Measurements from ENCODE around the gene PFN3.
A peak's percentile ranks its signal among the peaks of the same experiment; 100 is the strongest.
"Not testable (repeated sequence)": the region's sequence is repeated elsewhere in the genome, so short reads cannot be mapped to it uniquely, and the experiment has no call there.

PFN3 gene

GRCh38 chr5:177372034-177372896 lies 28.2 kb downstream of the PFN3 start:
- DNase-seq: peak in 1 of 2 experiments; percentile 57

- no peak for DNase-seq
Observed at GRCh38 chr5:177371120-177372033, 29.1 kb downstream of the PFN3 start.

GRCh38 chr5:177370488-177371119 lies 29.9 kb downstream of the PFN3 start:
- peak; percentile 60 to 64 for DNase-seq

DNA sequence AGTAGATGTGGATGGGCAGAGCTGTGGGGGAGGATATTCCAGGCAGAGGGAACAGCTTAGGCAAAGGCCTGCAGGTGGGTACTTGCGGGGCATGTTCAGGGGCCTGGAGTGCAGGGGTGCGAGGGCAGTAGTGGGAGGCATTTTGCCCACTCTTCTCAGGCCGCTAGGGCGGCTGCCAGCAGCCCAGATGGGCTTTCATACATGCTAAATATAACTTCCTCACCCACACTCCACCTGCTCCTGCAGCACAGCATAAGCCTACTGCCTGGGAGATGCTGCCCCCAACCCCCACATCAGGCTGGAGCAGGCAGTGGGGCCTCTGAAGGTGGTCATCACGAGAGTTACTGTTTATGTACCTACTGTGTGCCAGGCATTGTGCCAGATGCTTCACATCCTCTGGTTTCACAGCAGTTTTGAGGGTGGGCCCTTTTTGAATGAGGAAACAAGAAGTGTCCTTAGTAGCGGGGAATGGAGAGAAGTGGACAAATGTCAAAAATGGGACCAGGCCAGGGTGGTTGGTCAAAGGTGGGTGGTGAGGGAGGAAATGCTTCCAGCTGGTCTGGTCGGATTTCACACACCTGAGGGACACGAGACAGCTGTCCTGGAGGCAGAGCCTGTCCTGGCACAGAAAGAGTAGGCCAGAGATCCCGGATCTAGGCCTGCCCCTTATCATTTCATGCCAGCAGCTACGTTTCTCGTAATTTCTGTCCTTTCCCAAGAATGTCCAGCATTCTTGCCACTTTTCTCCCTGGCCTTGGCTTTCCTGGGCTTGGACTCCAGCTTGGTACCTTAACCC lies 30.6 kb downstream of the PFN3 start:
- no peak for DNase-seq

GRCh38 chr5:177368869-177369644 lies 31.4 kb downstream of the PFN3 start:
- no peak for DNase-seq

DNA sequence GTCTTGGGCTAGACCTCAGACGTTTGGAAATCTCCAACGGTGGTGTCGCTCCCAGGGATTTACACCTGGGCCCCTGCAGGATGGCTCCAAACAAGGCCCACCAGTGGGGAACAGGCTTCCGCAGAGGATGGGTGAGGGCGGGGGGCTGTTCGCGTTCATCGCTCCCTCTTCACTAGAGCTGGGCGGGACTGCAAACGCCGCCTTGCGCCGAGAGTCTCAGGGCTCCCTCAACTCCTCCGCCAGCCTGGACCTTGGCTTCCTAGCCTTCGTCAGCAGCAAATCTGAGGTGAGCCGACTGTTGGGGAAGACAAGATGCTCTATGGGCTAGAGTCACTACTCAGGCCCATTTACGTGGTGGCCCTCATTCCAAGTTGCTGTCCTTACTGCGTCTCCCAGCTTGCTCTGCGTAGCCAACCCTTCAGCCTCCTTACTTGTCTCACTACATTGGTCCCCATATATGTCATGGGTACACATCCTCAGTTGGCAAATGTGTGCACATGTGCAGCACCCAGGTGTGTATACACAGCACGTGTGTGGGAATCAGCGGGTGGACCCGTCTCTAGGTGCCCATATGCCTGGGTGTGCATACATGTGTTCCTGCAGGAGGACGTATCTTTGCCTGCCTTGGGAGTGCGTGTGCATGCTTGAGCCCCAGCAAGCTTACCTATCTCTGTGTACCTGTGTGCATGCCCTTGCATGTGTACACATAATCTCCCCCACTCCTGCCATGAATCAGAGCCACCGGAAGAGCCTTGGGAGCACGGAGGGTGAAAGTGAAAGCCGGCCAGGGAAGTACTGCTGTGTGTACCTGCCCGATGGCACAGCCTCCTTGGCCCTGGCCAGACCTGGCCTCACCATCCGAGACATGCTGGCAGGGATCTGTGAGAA lies 32.2 kb downstream of the PFN3 start:
- DNase-seq: no peak

DNA sequence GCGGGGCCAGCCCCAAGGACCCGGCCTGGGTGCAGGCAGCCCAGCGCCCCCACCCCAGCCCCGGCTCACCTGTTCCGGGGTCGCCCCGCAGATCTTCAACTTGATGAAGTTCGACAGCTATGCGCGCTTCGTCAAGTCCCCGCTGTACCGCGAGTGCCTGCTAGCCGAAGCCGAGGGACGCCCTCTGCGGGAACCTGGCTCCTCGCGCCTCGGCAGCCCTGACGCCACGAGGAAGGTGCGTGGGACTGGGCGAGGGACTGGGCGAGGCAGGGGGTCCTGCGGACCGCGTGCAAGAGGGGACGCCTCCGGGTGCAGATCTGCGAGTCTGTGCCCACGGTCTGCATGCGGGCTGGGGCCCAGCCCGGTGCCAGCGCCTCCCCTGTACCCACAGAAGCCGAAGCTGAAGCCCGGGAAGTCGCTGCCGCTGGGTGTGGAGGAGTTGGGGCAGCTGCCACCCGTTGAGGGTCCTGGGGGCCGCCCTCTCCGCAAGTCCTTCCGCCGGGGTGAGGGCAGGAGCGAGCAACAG lies 33.1 kb downstream of the PFN3 start:
- no peak for DNase-seq

GRCh38 chr5:177366528-177367322 lies 33.7 kb downstream of the PFN3 start:
- no peak for DNase-seq

GRCh38 chr5:177365845-177366527 lies 34.5 kb downstream of the PFN3 start:
- no peak for DNase-seq

DNA sequence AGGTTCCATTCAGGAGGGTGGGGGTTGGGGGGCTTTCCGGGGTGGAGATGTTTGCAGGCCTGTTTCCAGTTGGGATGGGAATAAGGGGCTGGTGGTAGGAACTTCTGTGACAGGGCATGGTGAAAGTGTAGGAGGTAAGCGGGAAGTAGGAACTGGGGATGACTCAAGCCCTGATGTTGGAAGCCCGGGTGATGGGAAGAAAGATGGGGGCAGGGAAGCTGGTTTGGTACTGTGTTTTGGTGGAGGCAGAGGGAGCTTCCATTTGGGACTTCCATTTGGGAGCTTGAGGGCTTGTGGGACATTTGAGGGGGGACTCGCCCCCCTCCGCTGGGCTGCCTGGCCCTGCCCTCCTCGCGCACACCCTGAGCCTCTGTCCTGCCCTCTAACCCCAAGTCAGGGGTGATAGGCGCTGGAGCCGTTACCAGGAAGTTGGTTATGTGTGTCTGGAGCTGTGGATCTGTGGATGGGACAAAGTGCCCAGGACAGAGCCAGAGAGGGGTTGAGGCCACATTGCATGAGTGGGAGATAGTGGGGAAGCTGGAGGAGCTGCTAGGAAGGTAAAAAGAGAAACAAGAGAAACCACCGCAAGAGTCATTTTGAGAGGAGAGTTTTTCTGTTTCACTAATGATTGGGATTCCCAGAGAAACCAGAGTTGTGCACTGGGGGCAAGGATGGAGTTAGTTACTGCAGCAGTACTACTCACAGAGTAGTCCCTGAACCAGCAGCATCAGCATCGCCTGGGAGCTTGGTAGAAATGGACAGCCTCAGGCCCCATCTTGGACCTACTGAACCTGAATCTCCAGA lies 36.1 kb downstream of the PFN3 start:
- DNase-seq: no peak

DNA sequence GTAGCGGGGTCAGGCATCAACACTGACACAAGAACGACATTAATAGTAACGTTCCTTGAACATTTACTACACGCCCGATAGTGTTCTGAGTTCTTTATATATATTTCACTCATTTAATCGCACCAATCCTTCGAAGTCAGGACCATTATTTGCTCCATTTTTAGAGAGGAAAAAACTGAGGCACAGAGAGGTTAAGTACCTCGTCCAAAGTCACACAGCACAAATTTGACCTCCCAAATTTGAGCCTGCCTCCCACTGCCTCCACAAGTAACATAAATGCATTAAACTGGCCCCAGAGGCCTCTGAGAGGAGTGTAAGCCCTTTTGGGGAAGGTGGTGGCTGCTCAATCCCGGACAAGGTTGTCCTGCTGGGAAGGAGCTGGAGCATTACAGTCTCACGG lies 36.9 kb downstream of the PFN3 start:
- no peak for DNase-seq

- DNase-seq: peak; percentile 72 to 81
Observed at GRCh38 chr5:177362610-177363507, 37.6 kb downstream of the PFN3 start.

GRCh38 chr5:177362292-177362609 lies 38.2 kb downstream of the PFN3 start:
- no peak for DNase-seq

DNA sequence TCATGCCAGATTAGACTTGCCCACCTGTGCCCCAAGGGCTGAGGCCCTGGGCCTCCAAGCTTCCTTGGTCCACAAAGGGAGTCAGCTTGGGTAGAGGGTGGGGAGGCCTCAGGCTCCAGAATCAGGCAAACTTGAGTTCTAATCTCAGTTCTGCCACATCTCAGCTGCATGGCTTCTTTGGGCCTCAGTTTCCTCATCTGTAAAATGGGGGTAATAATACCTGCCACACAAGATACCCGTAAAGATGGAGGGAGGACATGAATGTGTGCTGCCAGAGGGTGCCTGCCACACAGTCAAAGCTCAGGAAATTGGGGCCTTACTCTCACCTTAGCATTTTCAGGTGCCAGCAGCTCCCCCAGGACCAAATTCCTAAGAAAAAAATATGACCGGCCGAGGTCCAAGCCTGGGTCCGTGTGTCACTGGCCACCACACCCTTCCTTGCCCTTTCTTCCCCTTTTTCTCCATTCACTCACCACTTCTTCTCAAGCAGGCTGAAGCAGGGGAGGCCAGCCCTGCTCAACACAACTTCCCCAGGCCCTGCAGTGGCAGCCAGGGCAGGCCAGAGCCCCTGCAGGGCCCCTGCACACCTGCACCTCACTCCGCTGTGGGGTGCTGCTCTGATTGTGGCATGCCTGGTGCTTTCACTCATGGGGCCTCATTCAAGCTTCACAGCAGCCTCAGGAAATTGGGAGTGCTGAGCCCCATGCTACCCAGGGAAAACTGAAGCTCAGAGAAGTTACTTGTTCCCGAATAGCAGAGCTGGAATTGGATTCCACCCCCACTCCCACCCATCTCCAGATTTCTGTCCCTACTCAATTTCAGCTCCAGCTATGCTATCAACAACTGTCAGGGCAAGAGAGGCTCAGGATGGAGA lies 38.8 kb downstream of the PFN3 start:
- DNase-seq: no peak

GRCh38 chr5:177360740-177361139 lies 39.7 kb downstream of the PFN3 start:
- DNase-seq: not testable (repeated sequence)

GRCh38 chr5:177359860-177360259 lies 40.6 kb downstream of the PFN3 start:
- DNase-seq: no peak
